ENCODE results near the gene ANKRD36.
"Not testable (repeated sequence)": the region's sequence is repeated elsewhere in the genome, so short reads cannot be mapped to it uniquely, and the experiment has no call there.

Gene ANKRD36

DNA sequence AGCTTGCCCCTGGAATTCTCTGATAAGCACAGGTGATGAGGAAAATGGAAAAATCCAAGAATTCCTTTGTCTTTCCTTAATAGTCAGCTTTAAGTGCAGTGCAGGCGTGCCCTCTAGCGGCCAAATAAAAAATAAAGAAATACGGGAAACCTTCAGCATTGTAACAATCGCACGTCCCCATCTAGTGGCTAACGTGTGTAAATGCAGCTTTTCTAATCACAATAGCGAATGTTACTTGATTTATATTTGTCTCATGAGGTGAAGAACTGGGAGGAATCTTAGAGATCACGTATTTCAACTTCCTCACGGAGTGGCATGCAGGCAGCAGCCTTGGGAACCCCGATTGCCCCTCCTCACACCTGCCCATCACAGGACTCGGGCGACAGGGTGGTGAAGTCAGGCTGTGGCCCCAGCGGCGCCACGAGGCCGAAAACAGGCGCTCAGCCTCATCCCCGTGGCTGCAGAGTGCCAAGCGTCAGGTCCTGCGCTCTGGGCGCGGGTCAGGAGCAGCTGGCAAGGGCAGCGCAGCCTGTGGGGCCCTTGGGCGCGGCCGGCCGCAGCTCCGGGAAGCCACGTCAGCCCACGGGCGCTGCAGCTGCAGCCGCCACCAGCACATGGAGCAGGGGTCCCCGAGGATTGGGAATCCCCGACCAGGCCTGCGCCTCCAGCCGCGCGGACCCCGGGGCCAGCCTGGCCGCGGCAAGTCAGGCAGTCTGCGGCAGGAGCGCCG, 468 bp upstream of the ANKRD36 start:
- not testable (repeated sequence) for DNase-seq

DNA sequence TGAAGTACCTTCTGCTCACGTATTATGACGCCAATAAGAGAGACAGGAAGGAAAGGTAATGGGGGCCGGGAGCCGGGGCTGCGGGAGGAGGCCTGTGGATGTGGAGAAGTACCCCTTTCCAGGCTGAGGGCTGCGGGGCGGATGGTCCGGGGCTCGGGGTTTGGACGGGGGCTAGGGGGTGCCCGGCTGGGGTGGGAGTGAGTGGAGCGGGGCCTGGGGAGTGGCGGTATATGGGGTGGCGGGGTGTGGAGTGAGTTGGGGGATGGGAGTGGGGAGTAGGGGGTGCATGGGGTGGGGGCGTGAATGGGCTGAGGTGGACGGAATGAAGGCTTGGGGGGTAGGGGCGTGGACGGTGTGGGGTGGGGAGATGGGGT, 916 bp downstream of the ANKRD36 start:
- DNase-seq: not testable (repeated sequence)

DNA sequence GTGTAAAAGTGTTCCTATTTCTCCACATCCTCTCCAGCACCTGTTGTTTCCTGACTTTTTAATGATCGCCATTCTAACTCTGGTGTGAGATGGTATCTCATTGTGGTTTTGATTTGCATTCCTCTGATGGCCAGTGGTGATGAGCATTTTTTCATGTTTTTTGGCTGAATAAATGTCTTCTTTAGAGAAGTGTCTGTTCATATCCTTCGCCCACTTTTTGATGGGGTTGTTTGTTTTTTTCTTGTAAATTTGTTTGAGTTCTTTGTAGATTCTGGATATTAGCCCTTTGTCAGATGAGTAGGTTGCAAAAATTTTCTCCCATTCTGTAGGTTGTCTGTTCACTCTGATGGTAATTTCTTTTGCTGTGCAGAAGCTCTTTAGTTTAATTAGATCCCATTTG, 16.1 kb downstream of the ANKRD36 start:
- not testable (repeated sequence) for DNase-seq

DNA sequence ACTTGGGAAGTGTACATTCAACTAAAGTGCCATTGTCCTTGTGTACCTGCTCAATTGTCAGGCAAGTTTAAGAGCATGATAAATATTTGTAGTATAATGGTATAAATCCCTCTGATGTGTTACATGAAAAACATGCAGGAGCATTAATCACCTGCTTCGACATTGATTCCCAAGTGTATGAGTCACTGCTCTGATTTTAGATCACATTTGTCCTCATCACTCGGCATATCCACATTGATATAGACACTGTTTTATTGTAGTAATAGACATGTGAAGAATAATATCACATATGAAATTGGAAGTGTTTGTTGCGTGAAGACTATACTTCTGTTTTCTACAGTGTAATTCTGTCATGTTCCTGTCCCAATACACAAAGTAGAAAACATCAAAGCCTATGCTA, 31.1 kb downstream of the ANKRD36 start:
- not testable (repeated sequence) for DNase-seq

DNA sequence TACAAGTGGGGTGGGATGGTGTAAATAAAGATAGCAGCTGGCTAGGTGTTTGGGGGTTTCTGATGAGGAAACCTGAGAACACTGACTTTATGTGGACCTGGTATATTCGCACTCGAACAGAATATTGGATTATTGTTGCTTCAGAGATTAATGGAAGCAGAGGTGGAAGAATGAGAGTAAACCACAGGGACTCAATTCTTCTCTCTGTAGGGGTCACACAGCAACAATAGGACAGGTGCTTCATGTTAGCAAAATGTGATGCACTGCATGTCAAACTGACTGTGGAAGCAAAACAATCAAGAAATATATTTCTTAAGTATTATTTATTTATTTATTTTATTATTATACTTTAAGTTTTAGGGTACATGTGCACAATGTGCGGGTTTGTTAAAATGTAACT, 53.6 kb downstream of the ANKRD36 start:
- not testable (repeated sequence) for DNase-seq

DNA sequence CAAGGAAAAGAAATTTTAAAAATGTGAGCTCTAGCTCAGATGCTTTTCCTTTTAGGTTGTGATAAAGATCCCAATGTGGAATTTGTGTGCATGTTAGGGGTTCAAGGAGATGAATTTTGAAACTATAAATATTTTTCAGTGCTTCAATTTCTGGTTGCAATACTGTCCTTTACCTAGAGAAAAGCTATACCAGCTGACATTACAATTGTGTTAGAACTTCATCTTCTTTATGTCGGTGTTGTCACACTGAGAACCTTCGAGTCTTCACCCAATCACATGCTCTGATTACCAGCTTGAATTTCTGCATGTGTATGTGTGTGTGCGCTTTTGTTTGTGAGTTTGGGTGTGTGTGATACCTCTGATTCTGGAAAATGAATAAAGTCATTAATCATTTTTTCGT, 55.0 kb downstream of the ANKRD36 start:
- not testable (repeated sequence) for DNase-seq

DNA sequence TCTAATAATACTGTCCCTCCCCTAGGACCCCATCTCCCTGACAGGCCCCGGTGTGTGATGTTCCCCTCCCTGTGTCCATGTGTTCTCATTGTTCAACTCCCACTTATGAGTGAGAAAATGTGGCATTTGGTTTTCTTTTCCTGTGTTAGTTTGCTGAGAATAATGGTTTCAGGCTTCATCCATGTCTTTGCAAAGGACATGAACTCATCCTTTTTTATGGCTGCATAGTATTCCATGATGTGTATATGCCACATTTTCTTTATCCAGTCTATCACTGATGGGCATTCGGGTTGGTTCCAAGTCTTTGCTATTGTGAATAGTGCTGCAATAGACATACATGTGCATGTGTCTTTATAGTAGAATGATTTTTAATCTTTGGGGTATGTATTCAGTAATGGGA, 55.6 kb downstream of the ANKRD36 start:
- not testable (repeated sequence) for DNase-seq

DNA sequence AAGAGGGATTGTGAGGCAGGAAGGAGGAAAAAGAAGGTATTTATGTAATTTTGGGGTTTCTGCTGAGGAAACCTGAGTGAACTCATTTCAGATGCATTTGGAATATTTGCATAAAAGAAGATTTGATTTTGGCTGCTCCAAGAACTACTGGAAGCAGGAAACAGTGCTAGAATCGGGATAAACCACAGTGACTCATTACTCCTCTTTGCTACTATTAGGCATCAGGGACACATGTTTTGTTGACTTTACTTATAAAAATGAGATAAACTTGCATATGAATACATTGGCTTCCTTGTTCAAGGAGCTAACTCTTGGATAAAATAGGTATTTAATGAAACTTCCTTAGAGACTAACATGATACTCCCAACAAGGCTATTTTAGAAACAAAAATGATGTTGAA, 67.4 kb downstream of the ANKRD36 start:
- DNase-seq: not testable (repeated sequence)

DNA sequence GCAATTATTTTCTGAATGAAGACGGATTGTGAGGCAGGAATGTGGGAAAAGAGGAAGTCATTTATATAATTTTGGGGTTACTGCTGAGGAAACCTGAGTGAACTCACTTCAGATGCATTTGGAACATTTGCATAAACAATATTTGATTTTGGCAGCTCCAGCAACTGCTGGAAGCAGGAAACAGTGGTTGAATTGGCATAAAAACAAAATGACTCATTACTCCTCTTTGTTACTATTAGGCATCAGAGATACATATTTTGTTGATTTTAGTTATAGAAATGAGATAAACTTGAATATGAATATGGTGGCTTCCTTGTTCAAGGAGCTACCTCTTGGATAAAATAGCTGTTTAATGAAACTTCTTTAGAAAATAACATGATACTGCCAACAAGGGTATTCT, 82.4 kb downstream of the ANKRD36 start:
- not testable (repeated sequence) for DNase-seq

DNA sequence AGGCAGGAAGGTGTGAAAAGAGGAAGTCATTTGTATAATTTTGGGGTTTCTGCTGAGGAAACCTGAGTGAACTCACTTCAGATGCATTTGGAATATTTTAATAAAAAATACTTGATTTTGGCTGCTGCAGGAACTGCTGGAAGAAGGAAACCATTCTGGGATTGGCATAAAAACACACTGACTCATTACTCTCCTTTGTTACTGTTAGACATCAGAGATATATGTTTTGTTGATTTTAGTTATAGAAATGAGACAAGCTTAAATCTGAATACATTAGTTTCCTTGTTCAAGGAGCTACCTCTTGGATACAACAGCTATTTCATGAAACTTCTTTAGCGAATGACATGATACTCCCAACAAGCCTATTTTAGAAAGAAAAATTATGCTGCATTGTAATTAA, 84.3 kb downstream of the ANKRD36 start:
- not testable (repeated sequence) for DNase-seq

DNA sequence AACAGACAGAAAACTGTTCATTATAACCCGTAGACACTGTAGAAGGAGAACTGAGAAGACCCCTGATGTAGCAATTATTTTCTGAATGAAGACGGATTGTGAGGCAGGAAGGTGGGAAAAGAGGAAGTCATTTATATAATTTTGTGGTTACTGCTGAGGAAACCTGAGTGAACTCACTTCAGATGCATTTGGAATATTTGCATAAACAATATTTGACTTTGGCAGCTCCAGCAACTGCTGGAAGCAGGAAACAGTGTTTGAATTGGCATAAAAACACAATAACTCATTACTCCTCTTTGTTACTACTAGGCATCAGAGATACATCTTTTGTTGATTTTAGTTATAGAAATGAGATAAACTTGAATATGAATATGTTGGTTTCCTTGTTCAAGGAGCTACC, 87.9 kb downstream of the ANKRD36 start:
- DNase-seq: not testable (repeated sequence)

DNA sequence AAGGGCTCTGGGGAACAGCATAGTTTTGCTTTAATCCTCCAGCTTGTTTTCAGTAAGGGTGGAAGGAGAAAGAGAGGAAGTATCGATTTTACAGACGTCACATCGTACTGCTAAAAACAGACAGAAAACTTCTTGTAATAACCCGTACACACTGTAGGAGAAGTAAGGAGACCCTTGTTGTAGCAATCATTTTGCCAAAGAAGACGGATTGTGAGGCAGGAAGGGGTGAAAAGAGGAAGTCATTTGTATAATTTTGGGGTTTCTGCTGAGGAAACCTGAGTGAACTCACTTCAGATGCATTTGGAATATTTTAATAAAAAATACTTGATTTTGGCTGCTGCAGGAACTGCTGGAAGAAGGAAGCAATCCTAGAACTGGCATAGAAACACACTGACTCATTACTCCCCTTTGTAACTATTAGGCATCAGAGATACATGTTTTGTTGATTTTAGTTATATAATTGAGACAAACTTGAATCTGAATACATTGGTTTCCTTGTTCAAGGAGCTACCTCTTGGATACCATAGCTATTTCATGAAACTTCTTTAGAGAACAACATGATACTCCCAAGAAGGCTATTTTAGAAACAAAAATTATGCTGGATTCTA, 89.8 kb downstream of the ANKRD36 start:
- not testable (repeated sequence) for DNase-seq

DNA sequence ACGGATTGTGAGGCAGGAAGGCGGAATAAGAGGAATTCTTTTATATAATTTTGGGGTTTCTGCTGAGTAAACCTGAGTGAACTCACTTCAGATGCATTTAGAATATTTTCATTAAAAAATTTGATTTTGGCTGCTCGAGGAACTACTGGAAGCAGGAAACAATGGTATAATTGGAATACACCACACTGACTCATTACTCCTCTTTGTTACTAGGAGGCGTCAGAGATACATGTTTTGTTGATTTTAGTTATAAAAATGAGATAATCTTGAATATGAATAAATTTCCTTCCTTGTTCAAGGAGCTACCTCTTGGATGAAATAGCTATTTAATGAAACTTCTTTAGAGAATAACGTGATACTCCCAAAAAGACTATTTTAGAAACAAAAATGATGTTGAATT, 97.4 kb downstream of the ANKRD36 start:
- DNase-seq: no peak

DNA sequence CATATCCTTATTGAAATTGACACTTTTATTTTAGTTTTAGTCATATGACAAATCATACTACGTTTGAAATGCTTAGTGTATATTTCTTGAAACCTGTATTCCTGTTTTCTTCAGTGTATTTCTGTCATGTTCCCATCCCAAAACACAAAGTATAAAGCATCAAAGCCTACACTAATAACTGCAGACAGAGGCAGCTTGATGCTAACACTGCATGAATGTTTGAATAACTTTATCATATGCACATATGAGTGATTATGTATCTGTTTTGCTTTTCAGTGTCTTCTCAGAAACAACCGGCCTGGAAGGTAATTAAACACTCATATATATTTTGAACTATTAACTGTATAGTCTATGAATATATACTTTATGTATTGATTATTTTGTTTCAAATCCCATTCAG, 102.1 kb downstream of the ANKRD36 start:
- not testable (repeated sequence) for DNase-seq

DNA sequence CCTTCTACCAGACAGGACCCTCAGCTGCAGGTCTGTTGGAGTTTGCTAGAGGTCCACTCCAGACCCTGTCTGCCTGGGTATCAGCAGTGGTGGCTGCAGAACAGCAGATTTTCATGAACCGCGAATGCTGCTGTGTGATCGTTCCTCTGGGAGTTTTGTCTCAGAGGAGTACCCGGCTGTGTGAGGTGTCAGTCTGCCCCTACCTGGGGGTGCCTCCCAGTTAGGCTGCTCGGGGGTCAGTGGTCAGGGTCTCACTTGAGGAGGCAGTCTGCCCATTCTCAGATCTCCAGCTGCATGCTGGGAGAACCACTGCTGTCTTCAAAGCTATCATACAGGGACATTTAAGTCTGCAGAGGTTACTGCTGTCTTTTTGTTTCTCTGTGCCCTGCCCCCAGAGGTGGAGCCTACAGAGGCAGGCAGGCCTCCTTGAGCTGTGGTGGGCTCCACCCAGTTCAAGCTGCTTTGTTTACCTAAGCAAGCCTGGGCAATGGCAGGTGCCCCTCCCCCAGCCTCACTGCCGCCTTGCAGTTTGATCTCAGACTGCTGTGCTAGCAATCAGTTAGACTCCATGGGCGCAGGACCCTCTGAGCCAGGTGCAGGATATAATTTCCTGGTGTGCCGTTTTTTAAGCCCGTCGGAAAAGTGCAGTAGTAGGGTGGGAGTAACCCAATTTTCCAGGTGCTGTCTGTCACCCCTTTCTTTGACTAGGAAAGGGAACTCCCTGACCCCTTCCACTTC, 118.1 kb downstream of the ANKRD36 start:
- DNase-seq: not testable (repeated sequence)

DNA sequence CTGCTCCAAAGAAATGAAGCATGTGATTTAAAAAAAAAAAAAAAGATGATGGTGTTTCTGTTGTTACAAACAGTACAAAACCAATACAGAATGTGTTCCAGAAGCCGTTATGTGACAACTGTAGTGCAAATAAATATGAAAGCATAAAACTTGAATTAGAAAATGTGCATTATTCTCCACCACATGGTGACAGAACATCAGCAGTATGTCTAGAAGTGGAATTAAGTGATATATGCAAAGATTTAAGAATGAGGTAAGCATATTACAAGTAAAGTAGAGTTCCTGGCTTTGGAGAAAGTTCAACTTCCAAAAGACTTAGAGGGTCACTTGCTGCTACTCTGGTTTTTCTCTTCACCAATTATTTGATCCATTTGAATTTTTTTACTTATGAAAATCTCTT, 120.0 kb downstream of the ANKRD36 start:
- DNase-seq: not testable (repeated sequence)

DNA sequence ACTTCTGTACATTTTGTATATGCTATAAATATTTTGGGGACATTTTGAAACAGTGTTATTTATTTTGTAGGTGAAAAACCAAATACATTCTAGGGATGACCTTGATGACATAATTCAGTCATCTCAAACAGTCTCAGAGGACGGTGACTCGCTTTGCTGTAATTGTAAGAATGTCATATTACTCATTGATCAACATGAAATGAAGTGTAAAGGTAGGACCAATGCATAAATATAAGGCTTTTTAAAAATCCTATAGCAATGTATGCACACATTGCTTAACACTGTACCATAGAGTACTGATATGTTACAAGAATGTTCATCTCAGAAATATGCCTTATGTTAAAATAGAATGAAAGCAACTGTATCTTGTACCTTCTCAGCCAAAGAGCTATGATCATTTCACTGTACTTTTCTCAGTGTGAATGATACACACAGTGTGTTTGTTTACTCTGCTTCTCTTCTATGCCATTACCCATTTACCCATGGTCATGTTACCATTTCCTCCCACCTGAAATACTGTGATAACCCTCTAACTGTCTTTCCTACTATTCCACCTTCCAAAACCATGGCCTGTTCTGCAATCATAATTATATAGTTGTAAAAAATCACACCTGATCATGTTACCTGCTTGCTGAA, 120.8 kb downstream of the ANKRD36 start:
- not testable (repeated sequence) for DNase-seq

DNA sequence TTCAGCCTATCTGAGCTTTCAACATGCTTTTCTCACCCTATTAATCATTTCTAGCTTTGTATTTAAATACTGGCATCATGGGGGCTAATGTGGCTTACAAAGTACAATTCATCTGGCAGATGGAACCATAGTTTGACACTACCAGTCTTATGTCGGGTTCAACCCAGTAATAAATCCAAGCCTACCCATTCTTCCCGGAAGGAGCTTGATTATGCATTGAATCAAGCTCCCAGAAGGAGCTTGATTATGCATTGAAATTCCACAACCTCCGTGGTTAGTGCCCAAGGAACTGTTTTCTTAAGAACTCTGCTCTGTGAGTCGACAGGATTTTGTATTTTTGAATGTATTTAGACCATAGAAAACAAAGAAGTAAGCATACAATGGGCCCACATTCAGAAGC, 148.2 kb downstream of the ANKRD36 start:
- DNase-seq: not testable (repeated sequence)

DNA sequence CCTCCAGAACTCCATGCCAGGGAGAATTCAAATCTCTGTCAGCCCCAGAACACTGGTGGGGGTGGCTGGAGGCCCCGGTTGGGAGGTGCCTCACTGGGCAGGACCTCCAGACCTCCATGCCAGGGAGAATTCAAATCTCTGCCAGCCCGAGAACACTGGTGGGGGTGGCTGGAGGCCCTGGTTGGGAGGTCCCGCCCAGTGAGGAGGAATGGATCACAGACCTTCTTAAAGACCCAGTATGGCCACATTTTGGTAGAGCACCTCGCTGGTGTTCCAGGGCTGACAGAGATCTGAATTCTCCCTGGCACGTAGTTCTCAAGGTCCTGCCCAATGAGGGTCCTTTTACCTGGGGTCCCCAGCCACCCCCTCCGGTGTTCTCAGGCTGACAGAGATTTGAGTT, 153.5 kb downstream of the ANKRD36 start:
- not testable (repeated sequence) for DNase-seq

DNA sequence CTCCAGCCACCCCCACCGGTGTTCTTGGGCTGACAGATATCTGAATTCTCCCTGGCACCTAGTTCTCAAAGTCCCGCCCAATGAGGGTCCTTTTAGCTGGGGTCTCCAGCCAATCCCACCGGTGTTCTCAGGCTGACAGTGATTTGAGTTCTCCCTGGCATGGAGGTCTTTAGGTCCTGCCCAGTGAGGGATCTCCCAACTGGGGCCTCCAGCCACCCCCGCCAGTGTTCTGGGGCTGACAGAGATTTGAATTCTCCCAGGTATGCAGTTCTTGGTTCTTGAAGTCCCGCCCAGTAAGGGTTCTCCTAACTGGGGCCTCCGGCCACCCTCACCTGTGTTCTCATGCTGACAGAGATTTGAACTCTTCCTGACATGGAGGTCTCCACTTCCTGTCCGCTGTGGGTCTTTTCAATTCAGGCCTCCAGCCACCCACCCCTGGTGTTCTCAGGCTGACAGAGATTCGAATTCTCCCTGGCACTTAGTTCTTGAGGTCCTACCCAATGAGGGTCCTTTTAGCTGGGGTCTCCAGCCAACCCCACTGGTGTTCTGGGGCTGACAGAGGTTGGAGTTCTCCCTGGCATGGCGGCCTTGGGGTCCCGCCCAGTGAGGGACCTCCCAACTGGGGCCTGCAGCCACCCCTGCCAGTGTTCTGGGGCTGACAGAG, 154.6 kb downstream of the ANKRD36 start:
- no peak for DNase-seq

DNA sequence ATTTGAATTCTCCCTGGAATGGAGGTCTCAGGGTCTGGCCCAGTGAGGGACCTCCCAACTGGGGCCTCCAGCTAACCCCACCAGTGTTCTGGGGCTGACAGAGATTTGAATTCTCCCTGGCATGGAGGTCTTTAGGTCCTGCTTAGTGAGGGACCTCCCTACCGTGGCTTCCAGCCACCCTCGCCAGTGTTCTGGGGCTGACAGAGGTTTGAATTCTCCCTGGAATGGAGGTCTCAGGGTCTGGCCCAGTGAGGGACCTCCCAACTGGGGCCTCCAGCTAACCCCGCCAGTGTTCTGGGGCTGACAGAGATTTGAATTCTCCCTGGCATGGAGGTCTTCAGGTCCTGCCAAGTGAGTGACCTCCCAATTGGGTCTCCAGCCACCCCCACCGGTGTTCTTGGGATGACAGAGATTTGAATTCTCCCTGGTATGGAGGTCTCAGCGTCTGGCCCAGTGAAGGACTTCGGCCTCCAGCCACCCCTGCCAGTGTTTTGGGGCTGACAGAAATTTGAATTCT, 155.2 kb downstream of the ANKRD36 start:
- not testable (repeated sequence) for DNase-seq

Measured in amygdala (tissue), 56 donors.